ENCODE measurements around the gene PTPRE.

- TF ChIP-seq CTCF (conservative IDR thresholded peaks at IDR 0.05; ENCODE audit: low read length) = no peak
- no peak for TF ChIP-seq EZH2phosphoT487 (IDR thresholded peaks at IDR 0.05; ENCODE audit: borderline replicate concordance)
These were observed 196.4 kb downstream of the PTPRE start for GRCh38 chr10:128103229-128103714.

Data from Loucy (cell line).